HG03064 (cell line): Measurements from ENCODE around the gene EPB41L5.
A peak's percentile ranks its signal among the peaks of the same experiment; 100 is the strongest.
"Not testable (repeated sequence)": the region's sequence is repeated elsewhere in the genome, so short reads cannot be mapped to it uniquely, and the experiment has no call there.

ENCODE experiments used
- ATAC-seq: cut with Tn5 transposase; IDR thresholded peaks from one replicate; pipeline ENCODE4 v1.9.1; 2021; ENCODE audit warnings: low read depth; ENCODE audit not compliant: unreplicated experiment

Gene EPB41L5

DNA sequence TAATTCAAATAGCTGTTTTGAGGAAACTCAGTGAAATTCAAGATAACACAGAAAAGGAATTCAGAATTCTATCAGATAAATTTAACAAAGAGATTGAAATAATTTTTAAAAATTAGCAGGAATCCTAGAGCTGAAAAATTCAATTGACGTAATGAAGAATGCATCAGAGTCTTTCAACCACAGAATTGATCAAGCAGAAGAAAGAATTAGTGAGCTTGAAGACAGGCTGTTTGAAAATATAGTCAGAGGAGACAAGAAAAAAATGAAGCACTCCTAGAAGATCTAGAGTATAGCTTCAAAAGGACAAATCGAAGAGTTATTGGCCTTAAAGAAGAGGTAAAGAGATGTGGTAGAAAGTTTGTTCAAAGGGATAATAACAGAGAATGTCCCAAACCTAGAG is 122.1 kb downstream of the EPB41L5 start:
- ATAC-seq = not testable (repeated sequence)

DNA sequence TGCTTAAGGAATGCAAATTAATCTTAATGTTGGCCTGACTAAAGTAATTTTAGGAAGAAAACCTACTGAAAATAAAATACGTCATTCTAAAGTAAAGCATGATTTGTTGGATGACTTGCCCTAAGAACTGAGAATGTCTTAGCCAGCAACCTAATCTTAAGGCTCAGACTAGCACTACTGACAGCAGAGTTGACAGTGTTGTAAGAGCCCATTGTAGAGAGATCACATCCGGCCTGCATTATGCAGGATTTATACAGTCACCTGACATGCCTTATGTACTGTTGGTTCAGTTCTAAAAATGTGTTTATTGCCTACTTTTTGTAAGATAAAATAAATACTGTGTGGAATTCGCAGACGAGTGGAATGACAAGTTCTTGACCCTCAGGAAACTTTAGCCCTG is 128.0 kb downstream of the EPB41L5 start:
- no peak for ATAC-seq

DNA sequence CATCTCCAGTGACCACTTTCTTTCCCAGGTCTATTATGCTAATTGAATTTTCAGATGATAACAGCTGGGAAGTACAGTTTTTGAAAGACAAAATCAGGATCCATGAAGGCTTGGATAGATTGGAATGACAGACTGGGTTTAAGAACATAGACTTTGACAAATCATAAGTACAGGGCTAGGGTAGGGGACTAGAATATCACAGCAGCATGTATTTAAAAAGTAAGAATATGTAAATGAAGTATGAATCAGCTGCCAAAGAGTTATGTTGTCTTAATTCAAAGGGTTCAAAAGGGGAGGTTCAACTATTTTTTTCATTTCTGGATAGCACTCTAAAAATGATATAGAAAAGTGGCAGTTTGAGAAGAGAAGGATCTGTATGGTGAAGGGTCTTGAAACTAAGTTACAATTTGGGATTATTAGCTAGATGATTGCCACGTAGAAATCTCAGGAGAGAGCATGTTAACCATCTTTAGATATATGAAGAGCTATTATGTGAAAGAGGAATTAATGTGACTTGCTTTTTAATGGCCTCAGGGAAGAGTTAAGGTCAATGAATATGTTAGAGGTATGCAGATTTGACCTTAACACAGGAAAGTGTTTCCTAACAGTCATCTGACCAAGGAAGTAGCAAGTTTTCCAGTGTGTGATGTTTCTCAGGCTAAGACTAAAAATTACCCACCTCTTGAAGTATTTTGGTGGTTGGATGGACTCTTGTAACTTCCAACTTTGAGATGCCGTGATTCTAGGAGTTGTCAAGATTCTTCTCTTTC is 128.6 kb downstream of the EPB41L5 start:
- no peak for ATAC-seq

- ATAC-seq = no peak
These were observed 129.8 kb downstream of the EPB41L5 start for GRCh38 chr2:120142528-120143219.

DNA sequence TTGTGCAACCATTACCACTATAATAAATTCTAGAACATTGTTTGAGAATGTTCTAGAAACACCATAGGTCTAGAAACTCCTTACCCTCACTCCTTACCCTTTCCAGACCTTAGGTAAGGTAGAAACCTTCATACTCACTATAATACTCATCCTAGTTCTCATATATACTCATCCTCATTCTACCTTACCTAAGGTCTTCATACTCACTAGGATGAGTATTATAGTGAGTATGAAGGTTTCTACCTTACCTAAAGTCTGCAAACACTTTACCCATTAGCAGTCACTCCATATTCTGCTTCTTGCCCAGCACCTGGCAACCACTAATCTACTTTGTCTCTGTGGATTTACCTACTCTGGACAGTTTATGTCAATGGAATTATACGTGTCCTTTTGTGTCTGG is 135.4 kb downstream of the EPB41L5 start:
- ATAC-seq = no peak

- no peak for ATAC-seq
These were observed 135.8 kb downstream of the EPB41L5 start for GRCh38 chr2:120148669-120149068.

GRCh38 chr2:120149406-120149805 is 136.5 kb downstream of the EPB41L5 start:
- ATAC-seq = no peak

GRCh38 chr2:120150040-120150482 is 137.2 kb downstream of the EPB41L5 start:
- no peak for ATAC-seq

- ATAC-seq = no peak
These were observed 142.4 kb downstream of the EPB41L5 start for GRCh38 chr2:120155308-120155707.

DNA sequence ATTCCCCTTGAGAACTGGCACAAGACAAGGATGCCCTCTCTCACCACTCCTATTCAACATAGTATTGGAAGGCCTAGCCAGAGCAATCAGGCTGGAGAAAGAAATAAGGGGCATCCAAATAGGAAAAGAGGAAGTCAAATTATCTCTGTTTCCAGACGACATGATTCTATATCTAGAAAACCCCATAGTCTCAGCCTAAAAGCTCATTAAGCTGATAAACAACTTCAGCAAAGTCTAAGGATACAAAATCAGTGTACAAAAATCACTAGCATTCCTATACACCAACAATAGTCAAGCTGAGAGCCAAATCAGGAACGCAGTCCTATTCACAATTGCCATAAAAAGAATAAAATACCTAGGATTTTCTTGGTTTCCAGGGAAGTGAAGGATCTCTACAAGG is 145.8 kb downstream of the EPB41L5 start:
- not testable (repeated sequence) for ATAC-seq

DNA sequence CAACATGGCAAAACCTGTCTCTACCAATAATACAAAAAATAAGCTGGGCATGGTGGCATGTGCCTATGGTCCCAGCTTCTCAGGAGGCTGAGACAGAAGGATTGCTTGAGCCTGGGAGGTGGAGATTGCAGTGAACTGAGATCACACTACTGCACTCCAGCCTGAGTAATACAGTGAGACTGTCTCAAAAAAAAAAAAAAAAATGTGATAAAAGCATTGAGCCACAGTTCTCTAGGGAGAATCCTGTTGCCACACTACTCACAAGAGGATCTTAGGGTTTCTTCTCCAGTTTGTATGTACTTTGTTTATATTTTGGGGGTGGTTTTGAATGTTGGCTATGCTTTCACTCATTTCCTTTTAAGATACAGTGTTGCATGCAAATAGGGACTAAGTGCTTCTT is 148.3 kb downstream of the EPB41L5 start:
- ATAC-seq = no peak

- ATAC-seq = no peak
These were observed 149.8 kb downstream of the EPB41L5 start for GRCh38 chr2:120162716-120163115.

GRCh38 chr2:120167272-120167671 is 154.4 kb downstream of the EPB41L5 start:
- ATAC-seq = no peak

GRCh38 chr2:120169020-120169419 is 156.1 kb downstream of the EPB41L5 start:
- no peak for ATAC-seq

- no peak for ATAC-seq
These were observed 162.2 kb downstream of the EPB41L5 start for GRCh38 chr2:120174963-120175581.

- no peak for ATAC-seq
These were observed 163.6 kb downstream of the EPB41L5 start for GRCh38 chr2:120176526-120176925.

- peak; percentile 96 for ATAC-seq
These were observed 164.2 kb downstream of the EPB41L5 start for GRCh38 chr2:120177001-120177621.

DNA sequence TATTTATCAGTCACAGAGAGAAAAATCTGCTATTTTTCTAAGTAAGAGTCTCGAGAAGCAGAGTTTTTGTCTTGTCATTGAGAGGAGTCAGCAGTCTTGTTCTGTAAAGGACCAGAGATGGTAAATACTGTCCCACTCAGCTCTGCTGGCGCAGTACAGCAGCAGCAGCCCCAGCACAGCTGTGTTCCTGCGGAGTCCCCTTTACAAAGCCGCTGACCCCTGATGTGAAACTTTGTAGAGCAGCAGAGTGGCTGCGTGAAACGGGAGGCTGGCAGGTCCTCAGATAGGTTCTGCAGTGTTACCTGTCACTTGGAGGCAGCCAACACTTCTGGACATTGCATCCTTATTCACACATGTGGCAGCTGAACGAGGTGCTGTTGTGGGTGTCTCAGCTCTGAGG is 165.1 kb downstream of the EPB41L5 start:
- ATAC-seq = no peak

GRCh38 chr2:120179396-120179795 is 166.5 kb downstream of the EPB41L5 start:
- no peak for ATAC-seq

DNA sequence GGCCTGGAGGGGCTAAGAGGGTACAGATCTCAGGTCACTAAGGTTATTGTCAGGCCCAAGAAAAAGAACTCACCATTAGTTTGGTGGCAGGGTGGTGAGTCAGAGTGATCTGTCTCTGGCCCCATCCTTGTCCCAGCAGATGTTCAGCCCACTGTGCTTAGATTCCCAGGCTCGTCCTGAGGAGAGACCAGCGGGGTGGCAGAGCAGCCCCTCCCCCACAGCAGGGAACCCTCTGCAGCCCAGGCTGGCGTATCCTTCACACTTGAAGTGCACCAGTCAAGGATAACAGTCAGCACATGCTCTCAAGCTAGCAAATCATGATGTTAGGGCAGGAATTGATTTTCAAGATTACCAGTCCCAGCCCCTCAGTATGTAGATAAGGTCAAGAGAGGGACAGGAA is 167.2 kb downstream of the EPB41L5 start:
- ATAC-seq = no peak

DNA sequence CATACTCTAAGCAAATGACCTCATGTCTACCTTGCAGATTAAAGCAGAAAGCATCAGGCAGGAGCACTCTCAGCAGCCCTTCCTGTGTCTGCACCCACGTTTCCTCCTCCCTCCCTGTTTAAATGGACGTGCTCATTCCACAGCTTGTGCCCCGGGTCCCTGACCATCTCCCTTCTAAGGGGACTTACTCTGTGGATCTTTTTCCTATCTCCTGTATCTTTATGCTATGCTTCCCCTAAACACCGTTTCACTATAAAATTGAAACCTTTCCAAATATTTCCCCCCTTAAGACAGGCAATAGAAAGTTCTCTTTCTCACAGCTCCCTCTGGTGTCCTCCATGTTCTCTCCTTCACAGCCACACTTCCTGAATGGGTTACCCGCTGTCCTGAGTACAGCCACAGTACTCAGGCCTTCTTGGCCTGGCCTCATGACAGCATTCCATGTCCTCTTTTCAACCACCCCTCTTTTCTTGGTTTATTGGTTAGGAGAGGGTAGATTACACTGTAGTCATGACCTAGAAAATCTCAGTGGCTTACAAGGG is 169.2 kb downstream of the EPB41L5 start:
- ATAC-seq = no peak
